Renal cortical epithelial cell (primary cell): Measurements from ENCODE around the gene ACADS. TPM values are rescaled to one million over a fixed set of nuclear protein-coding genes. Genes with fewer than 3 reads are reported as not detected.
A peak's percentile ranks its signal among the peaks of the same experiment; 100 is the strongest.

ENCODE experiments used
- DNase-seq: peaks from one replicate; pipeline ENCODE4 v3.0.0-alpha.2; 2011; ENCODE audit warnings: low read depth
- total RNA-seq: library from RNA; depleted of rRNA; stranded (reverse); fragments of >200 nt; gene quantifications from 2 replicates; pipeline ENCODE4 v1.2.3, GENCODE V29; 2014

ACADS gene
- total RNA-seq, 1 donor from 2014 or later, result 28.0 TPM

DNA sequence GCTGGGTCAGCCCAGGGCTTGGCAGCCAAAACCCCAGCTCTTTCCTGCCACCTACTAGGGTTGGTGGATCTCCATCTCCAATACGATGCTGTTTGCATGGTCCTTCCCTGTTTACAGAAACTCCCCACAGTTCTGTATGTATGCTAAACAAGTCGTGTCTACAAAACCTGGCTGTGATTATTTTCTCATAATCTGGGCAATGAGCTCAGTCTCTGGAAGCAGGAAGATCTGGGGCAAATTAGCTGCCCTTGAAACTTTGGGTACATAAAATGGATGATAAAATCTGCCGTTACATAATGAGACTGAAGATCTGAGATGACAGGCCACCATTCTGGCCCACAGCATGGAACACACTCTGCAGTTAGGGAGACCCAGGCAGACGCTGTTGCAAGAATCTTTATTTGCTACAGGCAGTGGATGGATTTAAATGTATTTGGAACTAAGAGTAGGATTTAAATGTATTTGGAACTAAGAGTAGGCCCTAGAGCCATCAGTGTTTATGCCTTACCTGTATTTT is 31.7 kb downstream of the ACADS start:
- DNase-seq, result no peak

DNA sequence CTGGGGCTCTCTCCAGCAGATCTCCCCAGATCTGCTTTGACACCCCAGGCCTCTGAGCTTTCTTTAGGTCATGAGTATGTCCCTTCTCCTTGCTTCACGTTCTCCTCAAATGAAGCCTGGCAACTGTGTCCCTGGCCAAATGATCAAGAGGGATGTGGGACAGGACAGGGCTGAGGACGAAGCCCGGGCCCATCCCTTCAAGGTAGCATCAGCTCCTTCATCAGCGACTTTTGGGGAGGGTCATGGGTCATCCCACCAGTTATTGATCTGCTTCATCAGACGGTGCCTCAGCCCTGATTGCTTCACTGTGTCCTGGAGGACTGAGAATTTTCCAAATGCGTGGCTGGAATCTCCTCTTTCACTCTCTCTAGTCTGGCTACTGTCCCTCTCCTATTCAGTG is 32.3 kb downstream of the ACADS start:
- DNase-seq, result no peak

DNA sequence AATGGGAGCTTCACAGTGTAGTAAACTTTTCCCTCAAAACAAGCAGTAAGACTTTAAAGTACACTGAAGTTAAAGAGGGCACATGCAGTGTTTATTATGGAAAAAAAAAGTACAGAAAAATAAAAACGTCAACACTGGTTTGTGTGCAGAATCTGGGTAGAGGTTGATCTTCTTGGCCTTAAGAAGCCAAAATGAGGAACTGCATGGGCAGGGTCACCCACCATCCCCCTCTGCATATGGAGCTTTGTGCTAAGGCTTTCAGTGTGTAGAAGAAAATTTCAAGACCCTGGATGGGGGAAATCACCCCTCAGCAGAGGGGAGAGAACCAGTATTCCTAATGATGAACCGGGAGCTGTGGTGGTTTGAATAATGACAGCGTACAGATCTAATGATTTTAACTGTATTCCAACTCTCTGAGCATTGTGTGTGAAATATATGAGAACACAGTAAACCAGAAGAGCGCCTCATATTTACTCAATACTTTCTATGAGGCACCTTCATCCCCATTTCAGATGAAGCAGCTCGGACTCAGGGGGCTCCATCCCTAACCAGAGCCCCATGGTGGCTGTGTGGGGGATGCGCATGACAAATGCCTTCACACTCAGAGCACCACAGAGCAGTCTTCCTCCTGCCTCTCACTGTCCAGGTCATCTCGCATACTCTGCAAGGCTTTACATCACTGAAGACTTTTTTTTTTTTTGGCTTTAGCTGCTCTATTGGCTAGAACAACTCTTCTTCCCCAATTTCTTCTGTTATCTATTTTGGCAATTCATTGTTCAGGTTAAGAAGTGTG is 33.4 kb downstream of the ACADS start:
- no peak for DNase-seq

DNA sequence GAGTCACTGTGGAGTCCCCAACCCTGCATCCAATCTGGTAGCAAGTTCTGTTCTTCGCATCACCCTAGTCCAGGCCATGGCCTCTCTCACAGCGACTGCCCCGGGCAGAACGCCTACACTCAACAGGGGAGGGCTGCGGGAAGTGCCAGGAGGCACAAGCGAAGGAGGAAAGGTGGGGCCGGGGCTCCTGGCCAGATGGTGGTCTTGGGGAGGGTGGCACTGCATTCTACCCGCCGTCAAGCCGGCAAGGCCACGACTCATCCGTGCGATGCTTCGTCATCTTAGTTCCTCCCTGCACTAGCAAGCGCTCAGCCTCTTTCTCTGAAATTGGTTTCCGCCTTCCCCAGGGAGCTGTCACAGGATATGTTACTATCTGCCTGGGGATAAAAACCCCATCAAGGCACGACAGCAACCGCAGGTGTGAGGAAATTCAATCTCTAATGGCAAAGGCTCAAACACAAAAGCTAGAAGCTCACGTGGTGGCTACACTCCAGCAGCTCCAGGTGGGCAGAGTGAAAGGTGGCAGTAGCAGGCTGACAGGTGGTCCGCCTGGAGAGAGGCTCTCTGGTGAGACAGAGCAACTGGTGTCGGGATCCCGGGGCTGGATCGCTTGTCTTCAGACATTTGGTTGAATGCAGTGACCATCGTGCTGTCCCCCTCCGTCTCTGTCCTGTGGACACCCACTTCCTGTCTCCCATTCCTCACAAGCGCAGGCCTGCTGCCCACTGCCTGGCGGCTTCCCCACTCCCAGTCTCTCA is 34.1 kb downstream of the ACADS start:
- DNase-seq, result no peak

DNA sequence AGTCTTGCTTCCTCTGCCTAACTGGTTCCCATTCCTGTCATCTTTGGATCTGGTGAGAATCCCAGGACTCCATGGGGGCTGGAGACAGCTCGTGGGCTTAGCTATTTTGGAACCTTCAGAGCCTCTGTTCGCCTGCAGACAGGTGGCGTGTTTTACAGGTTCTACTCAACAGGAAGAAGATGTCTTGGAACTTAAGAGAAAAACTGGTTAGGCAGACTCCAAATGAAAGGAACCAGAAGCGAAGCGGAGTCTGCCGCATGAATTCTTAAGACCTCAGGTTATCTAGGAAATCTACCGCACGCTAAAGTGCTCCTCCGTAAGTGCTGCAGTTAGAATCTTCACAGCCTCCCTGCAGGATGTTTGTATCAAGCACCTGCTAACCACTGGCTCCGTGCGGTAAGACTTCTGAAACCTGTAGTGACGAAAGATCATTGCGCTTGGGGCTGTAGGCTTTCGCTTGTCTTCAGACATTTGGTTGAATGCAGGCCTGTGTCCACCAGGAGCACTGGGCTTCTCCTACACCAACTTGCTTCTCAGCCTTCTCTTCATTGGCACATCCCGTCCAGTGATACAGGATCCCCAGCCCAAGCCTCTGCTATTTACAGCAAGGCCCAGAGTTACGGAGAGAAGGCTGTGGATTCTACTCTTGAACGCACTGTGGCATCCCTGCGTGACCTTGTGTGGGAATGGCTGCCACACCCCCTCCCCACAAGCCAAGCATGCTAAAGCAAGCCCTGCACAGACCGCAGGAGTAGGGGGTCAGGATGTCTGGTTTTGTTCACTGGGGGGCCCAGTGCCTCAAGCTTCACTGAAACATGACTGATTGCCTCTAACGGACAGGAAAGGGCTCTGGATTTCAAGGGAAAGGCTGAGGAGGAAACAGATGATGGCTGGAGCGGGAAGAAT is 35.0 kb downstream of the ACADS start:
- DNase-seq, result no peak

DNA sequence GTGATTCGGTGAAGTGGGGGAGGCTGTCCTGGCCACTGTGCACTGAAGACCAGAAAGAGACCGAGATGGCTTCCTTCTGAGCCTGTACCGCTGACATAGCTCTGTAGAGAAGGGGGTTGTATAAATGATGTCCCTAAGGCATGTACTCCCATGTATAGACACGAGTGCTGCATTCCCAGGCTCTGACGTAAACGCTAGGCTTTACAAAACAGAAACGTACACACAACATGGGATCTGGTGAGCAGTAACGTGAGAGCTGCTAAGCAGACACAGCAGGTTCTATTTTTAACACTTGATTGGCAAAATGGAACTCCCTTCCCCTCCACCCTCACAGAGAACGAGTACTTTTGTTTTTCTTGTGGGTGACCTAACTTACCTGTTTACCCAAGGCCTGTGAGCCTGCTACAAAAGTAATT is 35.9 kb downstream of the ACADS start:
- peak; percentile 61 for DNase-seq

DNA sequence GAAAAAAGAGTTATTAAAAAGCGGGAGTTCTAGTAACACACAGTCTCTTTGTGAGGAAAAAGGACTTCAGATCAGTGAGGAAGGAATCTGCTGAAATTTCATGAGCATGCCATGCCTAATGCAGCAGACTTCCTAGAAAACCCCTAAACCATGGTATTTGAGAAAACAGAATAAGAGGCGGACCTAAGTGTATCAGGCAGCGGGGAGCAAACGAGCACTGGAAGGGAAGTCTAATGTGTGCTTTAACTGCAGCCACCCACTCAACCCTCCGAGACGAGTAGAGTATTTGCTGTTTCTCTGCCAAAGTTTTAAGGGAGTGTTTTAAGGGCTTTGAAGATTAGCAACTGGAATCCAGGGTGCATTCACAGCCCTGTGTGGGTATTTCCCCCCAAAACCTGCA is 36.5 kb downstream of the ACADS start:
- no peak for DNase-seq

DNA sequence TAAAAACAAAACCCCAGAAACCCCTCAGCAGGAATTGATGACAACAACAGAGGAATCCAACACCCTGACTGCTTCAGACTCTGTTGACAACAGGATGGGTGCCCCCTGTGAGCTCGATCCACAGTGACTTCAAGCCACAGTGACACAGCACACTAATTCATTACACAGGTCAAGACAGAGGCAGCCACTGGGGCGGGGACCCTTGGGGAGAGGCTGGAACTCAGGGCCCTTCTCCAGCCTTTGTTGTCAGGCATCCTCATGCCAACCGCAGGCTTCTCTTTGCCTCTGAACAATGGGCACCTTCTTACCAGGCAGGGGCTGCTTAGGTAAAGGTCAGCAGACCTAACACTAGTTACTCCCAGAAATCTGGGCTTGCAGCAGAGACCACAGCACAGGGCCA is 37.6 kb downstream of the ACADS start:
- DNase-seq, result no peak

DNA sequence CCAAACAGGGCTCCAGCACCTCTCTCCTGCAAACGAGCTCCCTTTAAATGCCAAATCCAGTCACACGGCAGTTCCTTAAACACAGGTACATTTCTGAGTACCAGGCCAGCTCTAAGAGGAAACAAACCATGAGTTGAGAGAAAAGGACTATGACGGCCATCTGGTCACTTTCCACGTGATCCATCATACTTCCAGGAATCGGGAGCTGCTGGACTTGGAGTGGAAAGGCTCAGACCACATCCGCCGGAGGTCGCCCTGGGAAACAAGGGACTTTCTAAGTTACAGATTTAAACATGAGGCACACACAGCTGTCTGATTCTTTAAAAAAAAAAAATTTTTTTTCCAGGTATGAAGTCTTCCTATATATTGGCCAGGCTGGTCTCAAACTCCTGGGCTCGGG is 39.2 kb downstream of the ACADS start:
- DNase-seq, result no peak

DNA sequence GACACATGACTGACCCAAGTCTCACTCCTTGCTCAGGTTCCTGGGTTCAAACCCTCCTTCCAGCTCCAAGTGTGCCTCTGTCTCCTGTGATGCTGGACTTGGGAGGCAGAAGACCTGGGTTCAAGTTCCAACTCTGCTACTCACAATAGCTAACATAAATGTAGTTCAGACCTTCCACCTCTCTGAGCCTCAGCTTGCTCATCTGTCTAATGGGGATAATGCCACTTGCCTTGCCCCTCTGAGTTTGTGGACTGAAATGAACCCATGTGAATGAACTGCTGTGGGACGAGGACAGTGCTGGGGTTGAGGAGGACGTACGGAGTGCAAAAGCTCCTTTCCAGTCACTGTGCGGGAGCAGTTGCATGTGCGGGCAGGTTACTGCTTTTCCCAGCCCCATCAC is 40.9 kb downstream of the ACADS start:
- DNase-seq, result no peak

DNA sequence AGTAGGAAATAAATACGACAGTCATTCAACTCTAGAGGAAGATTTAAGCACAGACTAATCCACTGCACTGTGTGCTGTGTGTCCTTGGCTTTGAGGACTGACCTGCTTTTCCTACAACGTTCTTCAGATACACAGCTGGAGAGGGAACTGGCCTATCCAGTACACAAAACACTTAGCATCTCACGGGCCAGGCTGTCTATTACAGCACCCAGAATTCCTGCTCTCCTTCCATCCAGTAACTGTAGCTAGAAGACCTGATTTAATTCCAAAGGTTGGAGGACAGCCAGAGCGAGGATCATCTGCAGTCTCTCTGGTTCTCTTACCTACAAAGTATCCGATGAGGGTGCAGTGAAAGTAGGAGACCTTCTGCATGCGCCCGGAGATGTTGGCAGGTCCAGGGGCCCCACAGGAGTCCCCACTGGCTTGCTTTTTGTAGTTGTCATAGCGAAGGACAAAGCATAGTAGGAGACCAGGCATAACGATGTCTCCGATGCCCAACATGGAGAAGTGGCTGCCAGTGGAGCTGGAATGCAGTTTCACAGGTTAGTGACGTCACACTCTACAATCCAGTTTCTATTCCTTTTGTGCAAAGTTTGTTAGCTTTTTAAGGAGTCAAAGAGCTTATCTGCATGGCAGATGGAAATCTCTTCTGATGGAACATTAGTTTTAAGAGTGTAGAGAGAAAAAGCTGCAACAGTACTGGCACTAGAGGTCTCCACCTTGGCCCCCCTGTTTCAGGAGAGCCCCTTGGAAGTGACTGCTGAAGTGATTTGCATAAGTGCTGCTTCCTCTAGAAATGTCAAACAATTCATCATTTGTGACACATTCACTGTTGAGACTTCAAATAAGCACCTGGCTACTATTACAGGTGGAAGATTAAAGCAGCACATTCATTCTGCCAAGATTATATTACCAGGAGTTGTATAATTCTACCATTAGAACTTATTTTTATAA is 41.7 kb downstream of the ACADS start:
- no peak for DNase-seq

DNA sequence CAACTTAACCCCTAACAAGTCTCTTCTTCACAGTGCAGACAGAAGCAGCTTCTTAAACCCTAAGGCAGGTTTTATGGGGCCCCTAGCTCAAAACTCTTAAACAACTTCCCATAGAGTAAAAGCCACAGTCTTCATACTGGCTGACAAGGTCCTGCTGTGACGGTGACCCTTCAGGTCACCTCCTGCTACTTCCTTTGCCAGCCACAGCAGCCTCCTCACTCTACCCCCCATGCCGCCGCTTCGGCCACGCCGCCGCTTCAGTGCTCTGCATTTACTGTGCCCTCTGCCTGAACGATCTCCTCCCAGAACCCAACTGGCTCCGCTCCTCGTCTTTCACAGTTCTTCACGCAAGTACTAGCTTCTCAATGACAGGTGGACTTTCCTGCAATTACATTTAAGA is 45.5 kb downstream of the ACADS start:
- DNase-seq, result no peak

DNA sequence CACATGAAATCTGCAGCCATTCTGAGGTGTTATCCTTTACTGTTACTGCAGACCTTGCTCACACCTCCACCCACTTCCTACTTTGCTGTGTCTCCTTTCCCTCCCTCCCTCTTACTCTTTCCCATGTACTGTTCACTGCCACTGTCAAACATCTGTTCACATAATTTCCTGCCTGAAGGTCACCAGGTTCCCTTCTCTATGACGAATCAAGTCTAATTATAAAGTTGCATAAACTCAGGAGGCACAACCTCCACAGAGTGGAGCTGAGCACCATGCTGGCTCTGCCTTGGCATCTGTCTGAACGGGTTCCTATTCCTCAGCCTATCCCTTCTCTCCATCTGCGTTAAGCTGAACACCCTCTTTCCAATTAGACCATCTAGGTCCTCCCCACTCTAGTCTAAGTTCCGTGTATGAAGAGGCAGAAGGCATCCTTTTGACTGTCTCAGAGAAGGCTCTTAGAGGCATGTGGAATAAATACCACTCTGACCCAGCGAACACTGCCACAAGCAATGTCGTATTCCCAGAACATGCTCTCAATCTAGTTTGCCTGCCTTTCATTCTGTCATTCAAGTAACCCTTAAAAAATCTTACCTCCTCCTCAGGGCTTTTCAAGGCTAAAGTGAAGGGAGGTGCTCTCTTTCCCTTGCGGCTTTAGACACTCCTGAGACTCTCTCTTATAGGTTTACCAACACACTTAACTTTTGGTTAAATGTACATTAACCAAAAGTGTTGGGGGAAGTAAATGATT is 48.7 kb downstream of the ACADS start:
- DNase-seq, result peak; percentile 33

DNA sequence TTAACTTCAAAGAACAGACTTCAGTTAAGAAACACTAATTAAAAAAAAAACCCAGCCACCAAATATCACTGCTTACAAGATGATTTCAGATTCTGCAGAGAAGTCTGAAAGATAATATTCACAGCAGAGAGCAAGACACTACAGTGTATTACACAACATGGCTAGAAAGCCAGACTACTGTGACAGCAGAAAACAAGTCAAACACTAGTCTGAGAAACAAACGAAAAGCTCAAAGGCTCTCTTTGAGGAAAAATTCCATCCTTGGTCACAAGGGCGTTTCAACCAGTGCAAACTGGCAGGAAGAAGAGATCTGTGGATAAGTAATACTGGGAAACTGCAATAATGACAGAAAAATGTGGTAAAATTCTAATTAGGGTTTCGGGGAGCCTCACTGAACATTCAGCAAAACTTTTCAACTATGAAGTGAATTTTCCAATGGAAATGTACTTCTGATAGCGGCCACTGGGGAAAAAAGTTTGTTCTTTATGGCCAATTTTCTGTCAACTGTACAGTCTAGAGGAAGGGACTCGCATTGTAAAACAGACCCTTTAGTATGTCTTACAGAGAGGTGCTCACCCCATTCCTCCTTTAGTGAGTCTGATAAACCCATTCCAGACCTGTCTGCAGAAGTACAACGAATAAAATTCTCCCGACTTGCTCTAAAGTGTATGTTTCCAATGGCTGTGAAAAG is 50.4 kb downstream of the ACADS start:
- DNase-seq, result peak; percentile 47

DNA sequence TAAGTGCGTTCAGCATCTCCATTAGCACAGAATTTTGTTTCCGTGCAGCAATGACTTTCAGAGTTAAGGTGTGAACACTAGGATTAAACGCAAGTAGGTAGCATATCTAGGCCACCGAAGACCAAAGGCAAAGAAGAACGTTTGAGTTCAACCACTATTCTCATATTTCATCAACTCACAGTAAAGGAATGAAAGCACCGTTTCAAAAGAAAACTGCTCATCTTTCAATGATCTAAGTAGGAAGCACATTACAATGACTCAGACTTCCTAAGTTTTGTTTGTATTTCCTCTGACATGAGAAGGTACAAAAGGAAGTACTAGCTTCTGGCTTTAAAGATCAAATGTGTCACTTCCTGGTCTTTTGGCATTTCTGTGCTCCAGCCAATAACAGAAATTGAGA is 57.6 kb downstream of the ACADS start:
- DNase-seq, result peak; percentile 47

DNA sequence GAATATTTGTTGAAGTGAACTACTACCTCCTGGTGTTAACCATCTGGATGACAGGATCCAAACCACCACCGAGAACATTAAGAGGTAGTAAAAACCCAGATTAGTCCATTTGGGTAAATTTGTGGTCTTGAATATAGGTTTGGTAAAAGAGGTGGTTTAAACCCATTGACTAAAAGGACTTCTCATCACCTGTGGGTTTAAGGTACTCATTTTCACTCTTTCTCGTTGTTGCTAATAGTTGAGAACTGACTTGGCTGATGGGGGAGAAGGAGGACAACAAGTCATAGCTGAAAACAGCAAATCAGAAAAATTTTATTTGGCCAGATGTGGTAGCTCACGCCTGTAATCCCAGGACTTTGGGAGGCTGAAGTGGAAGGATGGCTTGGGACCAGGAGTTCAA is 59.2 kb downstream of the ACADS start:
- DNase-seq, result no peak

DNA sequence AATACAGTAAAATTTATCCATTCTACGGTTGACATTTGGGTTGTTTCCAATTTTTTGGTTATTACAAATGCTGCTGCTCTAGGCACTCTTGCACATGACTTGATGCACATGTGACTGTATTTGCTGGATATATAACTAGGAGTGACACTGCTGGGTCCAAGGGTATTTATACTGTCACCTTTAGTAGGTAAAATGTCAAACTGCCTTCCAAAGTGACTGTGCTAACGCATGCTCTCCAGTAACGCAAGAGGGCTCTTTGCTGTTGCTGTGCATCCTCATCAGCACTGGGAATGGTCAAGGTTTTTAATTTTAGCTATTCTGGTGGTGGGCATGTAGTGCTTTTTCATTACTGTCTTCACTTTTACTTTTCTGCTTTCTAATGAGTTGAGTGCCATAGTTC is 62.3 kb downstream of the ACADS start:
- DNase-seq, result no peak
